Adrenal gland (tissue), 12 donors: ENCODE measurements around the gene ACAD11. TPM values are rescaled to one million over a fixed set of nuclear protein-coding genes. Genes with fewer than 3 reads are reported as not detected.

Experiments
- DNase-seq, 7 donors: peaks; one replicate each; pipeline ENCODE4 v3.0.0-alpha.2; 2019 to 2020
- H3K27ac ChIP-seq, 5 donors: fragments of 200-600 bp; sonication (generic) in 4 of 5; 1 replicate in 3 of 5; 2 replicates in 2 of 5; pipeline versions ENCODE4 v1.5.1 to v1.8.0; 2016 to 2020; ENCODE audit warnings: mild to moderate bottlenecking in 1 of 5
- H3K27me3 ChIP-seq: fragments of 200-600 bp; 2 replicates; pipeline ENCODE4 v1.8.0; 2021
- H3K36me3 ChIP-seq, 2 donors: fragments of 200-600 bp; replicated peaks in 1 of 2; 1 replicate in 1 of 2; 2 replicates in 1 of 2; pipeline versions ENCODE4 v1.5.1 to v1.8.0; 2018 to 2022
- H3K4me1 ChIP-seq, 2 donors: fragments of 200-600 bp; replicated peaks in 1 of 2; 1 replicate in 1 of 2; 2 replicates in 1 of 2; pipeline versions ENCODE4 v1.5.1 to v1.8.0; 2018 to 2021
- H3K4me3 ChIP-seq, 4 donors: fragments of 200-600 bp; sonication (generic) in 3 of 4; one replicate each; pipeline ENCODE4 v1.5.1; 2016 to 2018
- H3K9me3 ChIP-seq, 3 donors: fragments of 200-600 bp; sonication (generic) in 1 of 3; replicated peaks in 1 of 3; 1 replicate in 2 of 3; 2 replicates in 1 of 3; pipeline versions ENCODE4 v1.5.1 to v1.8.0; 2016 to 2021
- CTCF ChIP-seq, 6 experiments: fragments of 450-650 bp in 4 of 6; fragments of 200-600 bp in 2 of 6; sonication (generic) in 1 of 6; IDR thresholded peaks; 1 replicate in 5 of 6; 2 replicates in 1 of 6; pipeline versions ENCODE4 v1.5.1 to v1.8.0; 2016 to 2021; ENCODE audit warnings: antibody characterized with exemption in 6 of 6, mild to moderate bottlenecking in 2 of 6, moderate library complexity in 1 of 6
- POLR2A ChIP-seq, 2 donors: fragments of 450-650 bp; IDR thresholded peaks; one replicate each; pipeline ENCODE4 v1.6.1; 2017; ENCODE audit warnings: antibody characterized with exemption in 2 of 2, mild to moderate bottlenecking in 2 of 2, moderate library complexity in 1 of 2
- WGBS, 4 donors: extraction: QIAGEN DNeasy Blood & Tissue Kit in 2 of 4; methylation state at CpG; one replicate each; pipeline versions ENCODE4 v1.1.5 to v1.1.7; 2013 to 2017; 5-methylcytosine and 5-hydroxymethylcytosine counted together
- intact Hi-C, 2 donors: fragments of 100-400 bp; cut with DNase I; formaldehyde crosslinking; loops; one replicate each; pipeline versions ENCODE4 v1.14.1 to v1.15.0; 2022 to 2023
- polyA plus RNA-seq, 3 donors: library from polyadenylated mRNA; stranded (reverse); fragments of 200-250 nt in 2 of 3; fragments of 350-450 nt in 1 of 3; fragmentation: Illumina TruSeq in 1 of 3; extraction: RNeasy Lipid Tissue Mini Kit (QIAGEN cat#74804) in 1 of 3; gene quantifications; one replicate each; pipeline ENCODE4 v1.2.3, GENCODE V29; 2013 to 2014
- total RNA-seq, 9 donors: library from RNA; depleted of rRNA in 4 of 9; stranded (reverse); fragments of >200 nt in 4 of 9; fragments of 120-200 nt in 1 of 9; fragmentation: NEBNext Ultra II Directional in 1 of 9; extraction: Animal tissue kit (Norgen Biotek cat#: 25700) in 1 of 9; gene quantifications; one replicate each; pipeline versions ENCODE4 v1.1.0 to v1.2.4, GENCODE V29; 2013 to 2023
- donor health status: healthy with polysubstance abuse.
- donor health status: Bipolar disorder and iron deficiency.
- donor health status: DM: yes; HTN: yes; CAD: no.
- donor health status: DM: no; HTN: no; CAD: no.
- donor health status: DM: no; HTN: no; CAD: no.
- donor health status: DM: yes; HTN: yes; CAD: no.

The ACAD11 gene
- total and polyA plus RNA-seq, 12 donors = 13.6 to 59.1 (median 25.6) TPM

- Histone ChIP-seq H3K9me3 (no peaks in the 10 kb centered on the region), H3K27me3 (no peaks in the 10 kb centered on the region), H3K4me1 (peaks cover 0 to 11% of the 10 kb centered on the region in 2 donors), H3K27ac (no peak overlapping the region), H3K4me3 (no peak overlapping the region), H3K36me3 (peaks cover 0 to 10% of the 10 kb centered on the region in 2 donors)
- TF ChIP-seq CTCF (IDR thresholded peaks at IDR 0.05) (no peak), POLR2A (IDR thresholded peaks at IDR 0.05) (no peak)
- intact Hi-C loops = no loop called here
- no peak for DNase-seq
- WGBS, 4 donors = 97 to 100% (median 100%) methylated on average over 1 of the region's 1 CpG
Measured at GRCh38 chr3:132623646-132624045, 36.0 kb downstream of the ACAD11 start.

DNA sequence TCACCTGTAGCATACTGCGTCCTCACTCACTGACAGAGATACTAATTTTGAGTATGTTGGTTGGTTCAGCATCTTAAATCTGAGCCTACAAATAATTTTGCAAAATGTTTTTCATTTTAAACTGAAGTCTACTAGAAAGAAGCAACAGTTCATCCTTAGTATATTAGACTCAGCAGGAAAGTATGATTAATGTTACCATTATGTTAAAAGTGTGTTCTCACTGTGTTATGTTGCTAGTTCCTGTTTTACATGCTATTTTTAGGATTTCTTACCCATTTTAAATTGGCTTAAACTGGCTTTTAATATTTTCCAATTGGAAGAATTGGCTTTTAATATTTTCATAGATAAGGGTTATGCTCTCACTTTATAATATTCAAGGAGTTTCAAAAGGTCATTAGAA lies 36.8 kb downstream of the ACAD11 start:
- Histone ChIP-seq H3K4me3 (no peak overlapping the region), H3K27ac (no peak overlapping the region), H3K36me3 (peaks cover 0 to 10% of the 10 kb centered on the region in 2 donors), H3K4me1 (peaks cover 0 to 11% of the 10 kb centered on the region in 2 donors), H3K27me3 (no peaks in the 10 kb centered on the region), H3K9me3 (no peaks in the 10 kb centered on the region)
- no peak for DNase-seq
- intact Hi-C loops = no loop called here
- TF ChIP-seq POLR2A (IDR thresholded peaks at IDR 0.05) (no peak), CTCF (IDR thresholded peaks at IDR 0.05) (no peak)
- WGBS, 4 donors = 80 to 98% (median 85%) methylated on average over 1 of the region's 1 CpG

DNA sequence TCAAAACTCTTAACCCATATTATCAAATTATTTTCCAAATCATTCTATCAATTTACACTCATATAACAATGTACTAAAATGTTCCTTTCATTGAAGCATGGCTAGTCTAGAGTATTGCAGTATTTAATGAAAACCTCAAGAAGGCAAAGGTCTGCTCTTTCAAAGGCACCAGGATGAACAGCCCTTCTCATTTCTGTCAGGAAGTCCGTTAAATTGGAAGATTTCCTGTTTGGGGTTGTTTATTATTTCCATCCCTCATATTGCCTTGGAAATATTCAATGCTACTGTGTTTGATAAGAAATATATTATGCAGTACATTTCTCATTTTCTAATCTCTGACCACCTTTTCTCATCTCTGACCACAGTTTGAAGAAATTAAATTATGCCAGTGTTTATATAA lies 37.5 kb downstream of the ACAD11 start:
- Histone ChIP-seq H3K27me3 (no peaks in the 10 kb centered on the region), H3K4me3 (no peak overlapping the region), H3K27ac (no peak overlapping the region), H3K9me3 (no peaks in the 10 kb centered on the region), H3K4me1 (peaks cover 0 to 11% of the 10 kb centered on the region in 2 donors), H3K36me3 (peaks cover 0 to 10% of the 10 kb centered on the region in 2 donors)
- DNase-seq = no peak
- 56 to 90% (median 60%) methylated on average over 1 of the region's 1 CpG for WGBS, 4 donors
- intact Hi-C loops = no loop called here
- TF ChIP-seq POLR2A (IDR thresholded peaks at IDR 0.05) = no peak
- no peak for TF ChIP-seq CTCF (IDR thresholded peaks at IDR 0.05)

DNA sequence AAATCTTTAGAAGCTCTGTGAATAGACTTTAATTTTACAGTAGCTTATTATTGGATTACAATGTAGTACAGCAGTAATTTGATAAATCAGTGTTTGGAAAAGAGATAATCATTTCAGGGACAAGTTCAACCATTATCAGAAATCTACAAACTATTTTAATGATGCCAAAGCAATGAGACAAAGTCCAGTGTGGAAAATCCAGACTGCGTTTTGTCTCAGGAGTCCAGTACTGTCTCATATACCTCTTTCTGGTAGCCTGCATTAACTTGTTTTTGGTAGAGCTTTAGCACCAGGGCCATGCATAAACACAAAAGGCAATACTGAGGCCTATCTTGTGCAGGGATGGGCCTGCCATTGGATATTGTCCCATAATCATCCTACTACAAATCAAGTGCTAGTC lies 42.8 kb downstream of the ACAD11 start:
- no peaks in the 10 kb centered on the region for H3K27me3 ChIP-seq
- H3K4me1 ChIP-seq = no peaks in the 10 kb centered on the region
- H3K9me3 ChIP-seq = no peaks in the 10 kb centered on the region
- no peak overlapping the region for H3K4me3 ChIP-seq
- no peak for DNase-seq
- no peaks in the 10 kb centered on the region for H3K36me3 ChIP-seq
- H3K27ac ChIP-seq = no peak overlapping the region
- intact Hi-C loops = no loop called here
- TF ChIP-seq POLR2A (IDR thresholded peaks at IDR 0.05) = no peak
- TF ChIP-seq CTCF (IDR thresholded peaks at IDR 0.05) = no peak
- 68 to 95% (median 88%) methylated on average over 1 of the region's 1 CpG for WGBS, 4 donors
